Fibroblast of mammary gland (primary cell): Measurements from ENCODE around the gene ARHGEF11.

ENCODE experiments used
- DNase-seq: peaks from one replicate; pipeline ENCODE4 v3.0.0-alpha.2; 2010; ENCODE audit warnings: low read depth
- H3K4me3 ChIP-seq: 2 replicates; pipeline ENCODE4 v1.5.1; 2011; ENCODE audit warnings: low read depth, mild to moderate bottlenecking, low read length, moderate library complexity; ENCODE audit not compliant: control insufficient read depth
- TF ChIP-seq, protein P1 (sequence below): conservative IDR thresholded peaks from 2 replicates; pipeline ENCODE4 v1.5.1; 2011; ENCODE audit warnings: low read depth, low read length, inconsistent platforms; ENCODE audit not compliant: control insufficient read depth, insufficient read depth

Gene ARHGEF11

DNA sequence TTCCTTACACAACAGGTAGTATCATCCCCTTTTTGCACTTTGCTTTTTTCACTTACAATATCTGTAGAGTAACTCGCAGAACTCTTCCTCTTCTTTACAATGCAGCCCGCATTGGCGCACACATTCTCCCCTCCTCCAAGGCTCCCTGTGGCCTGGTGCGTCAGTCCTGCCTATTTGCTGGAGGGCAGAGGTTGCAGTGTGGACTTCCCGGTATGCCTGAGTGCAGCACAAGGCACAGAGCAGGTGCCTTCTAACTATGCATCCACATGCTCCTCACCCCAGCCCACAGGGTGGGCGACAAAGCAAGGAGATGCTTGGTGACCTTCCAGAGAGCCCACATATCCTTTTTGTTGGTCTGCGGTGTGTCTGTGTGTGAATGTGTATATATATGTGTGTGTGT, 53.3 kb downstream of the ARHGEF11 start:
- TF ChIP-seq, protein P1, sequence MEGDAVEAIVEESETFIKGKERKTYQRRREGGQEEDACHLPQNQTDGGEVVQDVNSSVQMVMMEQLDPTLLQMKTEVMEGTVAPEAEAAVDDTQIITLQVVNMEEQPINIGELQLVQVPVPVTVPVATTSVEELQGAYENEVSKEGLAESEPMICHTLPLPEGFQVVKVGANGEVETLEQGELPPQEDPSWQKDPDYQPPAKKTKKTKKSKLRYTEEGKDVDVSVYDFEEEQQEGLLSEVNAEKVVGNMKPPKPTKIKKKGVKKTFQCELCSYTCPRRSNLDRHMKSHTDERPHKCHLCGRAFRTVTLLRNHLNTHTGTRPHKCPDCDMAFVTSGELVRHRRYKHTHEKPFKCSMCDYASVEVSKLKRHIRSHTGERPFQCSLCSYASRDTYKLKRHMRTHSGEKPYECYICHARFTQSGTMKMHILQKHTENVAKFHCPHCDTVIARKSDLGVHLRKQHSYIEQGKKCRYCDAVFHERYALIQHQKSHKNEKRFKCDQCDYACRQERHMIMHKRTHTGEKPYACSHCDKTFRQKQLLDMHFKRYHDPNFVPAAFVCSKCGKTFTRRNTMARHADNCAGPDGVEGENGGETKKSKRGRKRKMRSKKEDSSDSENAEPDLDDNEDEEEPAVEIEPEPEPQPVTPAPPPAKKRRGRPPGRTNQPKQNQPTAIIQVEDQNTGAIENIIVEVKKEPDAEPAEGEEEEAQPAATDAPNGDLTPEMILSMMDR: no peak
- DNase-seq: no peak
- no peak overlapping the region for H3K4me3 ChIP-seq

DNA sequence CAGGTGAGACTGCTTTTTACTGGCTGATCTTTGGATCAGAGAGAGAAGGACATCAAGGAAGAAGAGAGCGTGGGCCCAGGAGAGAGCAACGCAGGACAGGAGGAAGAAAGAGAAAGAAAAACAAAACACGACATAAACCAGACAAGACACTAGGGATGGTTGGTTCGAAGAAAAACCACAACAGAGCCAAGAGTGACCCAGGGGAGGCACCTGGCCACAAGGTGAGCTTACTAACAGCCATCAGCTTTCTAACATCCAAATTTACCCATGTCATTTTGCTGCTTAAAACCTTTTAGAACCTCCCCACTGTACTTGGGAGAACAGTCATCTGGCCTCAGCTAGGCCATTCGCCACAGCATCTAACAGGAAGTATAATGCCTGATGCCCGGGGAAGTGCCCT, 57.8 kb downstream of the ARHGEF11 start:
- no peak overlapping the region for H3K4me3 ChIP-seq
- TF ChIP-seq, protein P1: no peak
- DNase-seq: no peak

DNA sequence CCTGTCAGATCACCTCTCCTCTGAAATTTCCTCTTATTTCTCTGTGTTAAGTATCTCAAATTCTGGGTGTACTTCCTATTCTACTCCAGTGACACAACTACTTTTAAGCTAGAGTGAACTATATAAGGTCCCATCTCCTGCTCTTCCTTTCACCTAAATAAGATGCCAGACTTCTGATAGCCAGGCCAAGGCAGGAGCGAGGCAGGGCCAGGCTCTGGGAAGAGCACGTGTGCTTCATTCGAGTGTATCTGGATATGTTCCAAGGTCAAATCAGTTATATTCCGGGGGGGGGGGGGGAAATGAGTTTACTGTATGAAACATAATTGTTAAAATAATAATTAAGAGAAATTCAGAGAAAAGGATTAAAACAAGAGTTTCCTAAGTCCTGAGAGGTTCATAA, 65.0 kb downstream of the ARHGEF11 start:
- H3K4me3 ChIP-seq: no peak overlapping the region

DNA sequence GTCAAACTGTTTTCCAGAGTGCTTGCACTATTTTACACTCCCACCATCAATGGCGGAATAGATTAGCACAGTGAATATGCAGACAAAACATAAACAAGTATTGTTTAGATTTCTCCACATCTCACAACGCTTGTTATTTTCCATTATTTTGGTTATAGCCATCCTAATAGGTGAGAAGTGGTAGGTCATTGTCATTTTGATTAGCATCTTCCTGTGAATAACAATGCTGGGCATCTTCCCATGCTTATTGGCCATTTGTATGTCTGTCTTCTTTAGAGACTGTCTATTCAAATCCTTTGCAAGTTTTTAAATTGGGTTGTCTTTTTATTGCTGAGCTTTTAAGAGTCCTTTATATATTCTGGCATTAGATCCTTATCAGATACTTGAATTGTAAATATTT, 70.5 kb downstream of the ARHGEF11 start:
- TF ChIP-seq, protein P1: no peak
- DNase-seq: no peak
- no peak overlapping the region for H3K4me3 ChIP-seq

More for the DNA sequence above, 65.0 kb downstream of the ARHGEF11 start:
- DNase-seq: no peak
- TF ChIP-seq, protein P1: no peak

DNA sequence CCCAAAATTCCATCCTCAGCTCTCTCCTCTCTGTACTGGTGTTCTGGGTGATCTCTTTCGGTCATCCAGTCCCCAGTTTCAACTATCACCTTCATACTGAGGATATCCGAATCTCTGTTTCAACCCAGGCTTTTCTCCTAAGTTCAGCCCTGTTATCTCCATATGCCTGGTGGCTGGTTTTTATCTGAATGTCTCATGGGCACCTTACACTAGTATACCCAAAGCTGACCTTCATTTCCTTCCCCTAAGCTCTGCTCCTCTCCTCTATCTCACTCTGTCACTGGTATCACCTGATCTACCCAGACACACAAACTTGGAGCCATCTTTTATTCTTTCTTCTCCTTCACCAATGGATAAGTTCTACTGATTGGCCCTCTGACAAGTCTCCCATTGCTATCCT, 72.1 kb downstream of the ARHGEF11 start:
- TF ChIP-seq, protein P1: no peak
- DNase-seq: no peak
- no peak overlapping the region for H3K4me3 ChIP-seq

DNA sequence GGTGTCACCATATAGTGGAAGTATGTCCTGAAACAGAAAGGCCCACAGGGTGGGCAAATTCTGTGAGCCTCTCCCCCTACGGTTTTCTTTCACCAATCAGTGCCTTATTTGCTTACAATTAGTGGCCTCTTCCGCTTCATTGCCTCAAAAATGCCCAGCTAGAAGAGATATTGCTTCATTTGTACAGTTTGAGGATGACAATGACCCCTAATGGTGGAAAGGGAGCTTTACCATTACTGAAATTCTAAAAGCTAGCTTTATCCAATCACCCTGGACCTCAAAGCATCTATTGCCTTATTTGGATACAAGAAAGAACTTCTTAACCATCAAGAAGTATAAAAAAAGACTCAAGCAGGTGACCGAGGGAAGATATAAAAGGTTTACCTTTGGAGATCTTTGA, 75.5 kb downstream of the ARHGEF11 start:
- DNase-seq: no peak
- H3K4me3 ChIP-seq: no peak overlapping the region
- TF ChIP-seq, protein P1: peak; percentile 22

DNA sequence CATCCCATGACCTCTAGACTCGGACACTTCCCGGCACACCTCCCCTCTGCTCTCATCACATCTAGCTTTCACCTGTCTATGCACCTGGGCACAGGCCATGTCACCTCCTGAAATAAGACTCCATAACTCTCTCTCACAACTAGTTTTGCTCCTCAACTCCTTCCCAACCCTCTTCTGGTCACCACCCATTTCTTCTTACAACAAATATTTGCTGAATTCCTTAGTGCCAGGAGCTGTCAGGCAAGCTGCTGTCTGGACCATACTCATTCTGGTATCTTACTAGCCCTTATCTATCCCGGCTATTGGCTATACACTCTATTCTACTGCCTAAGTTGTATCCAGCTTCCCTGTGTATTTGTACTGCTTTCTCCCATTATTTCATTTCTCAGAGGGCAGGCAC, 76.0 kb downstream of the ARHGEF11 start:
- TF ChIP-seq, protein P1: no peak

More for the DNA sequence above, 76.0 kb downstream of the ARHGEF11 start:
- DNase-seq: no peak
- H3K4me3 ChIP-seq: no peak overlapping the region
